Endothelial cell of umbilical vein (primary cell): ENCODE results near the gene GRM6. TPM values are rescaled to one million over a fixed set of nuclear protein-coding genes. Genes with fewer than 3 reads are reported as not detected.

Experiments used
- BruUV-seq: library from RNA; stranded (reverse); fragments of 400-500 nt; replicated peaks from 2 replicates; lab custom pipeline; 2021; lab: Mats Ljungman, UMichigan
- CTCF ChIA-PET: fragments of 300-600, 350-600 bp; sonication (Branson Sonifier 250); formaldehyde crosslinking; loops from one replicate; lab custom pipeline; 2021; ENCODE audit warnings: antibody characterized with exemption, inconsistent platforms; lab: Charles Lee
- POLR2A ChIA-PET: fragments of 300-600, 350-600 bp; sonication (Branson Sonifier 250); formaldehyde crosslinking; loops from one replicate; lab custom pipeline; 2021; ENCODE audit warnings: antibody characterized with exemption, inconsistent platforms; lab: Charles Lee
- DNase-seq: peaks from one replicate; pipeline ENCODE4 v3.0.0-alpha.2; 2011; ENCODE audit warnings: low read depth, low spot score
- FAIRE-seq: peaks from 2 replicates; lab custom pipeline; 2011; peaks lifted over from hg19 to GRCh38; lab: Jason Lieb, UNC
- H2AFZ ChIP-seq: 2 replicates; pipeline ENCODE4 v1.6.0; 2012; ENCODE audit warnings: low read depth, low read length, control low read depth, inconsistent platforms
- H3K27ac ChIP-seq: 2 replicates; pipeline ENCODE4 v1.5.1; 2011; ENCODE audit warnings: low read depth, mild to moderate bottlenecking, control low read depth, low read length, moderate library complexity; ENCODE audit not compliant: insufficient read depth
- H3K27me3 ChIP-seq, 2 experiments: 2 replicates each; pipeline versions ENCODE4 v1.6.0 to v1.6.1; 2011; ENCODE audit warnings: low read length in 2 of 2, mixed read lengths in 1 of 2; ENCODE audit not compliant: control insufficient read depth in 2 of 2, insufficient read depth in 2 of 2
- H3K36me3 ChIP-seq, 2 experiments: 2 replicates in 1 of 2; 3 replicates in 1 of 2; pipeline ENCODE4 v1.5.1; 2011; ENCODE audit warnings: low read length in 2 of 2, mild to moderate bottlenecking in 1 of 2, moderate library complexity in 1 of 2; ENCODE audit not compliant: control insufficient read depth in 2 of 2, insufficient read depth in 2 of 2; ENCODE audit errors: extremely low read depth in 1 of 2
- H3K4me1 ChIP-seq: 3 replicates; pipeline ENCODE4 v1.5.1; 2011; ENCODE audit warnings: mild to moderate bottlenecking, low read length; ENCODE audit not compliant: control insufficient read depth, insufficient read depth; ENCODE audit errors: extremely low read depth
- H3K4me2 ChIP-seq: 2 replicates; pipeline ENCODE4 v1.6.1; 2011; ENCODE audit warnings: low read length, control low read depth, mixed read lengths; ENCODE audit not compliant: insufficient read depth
- H3K4me3 ChIP-seq, 3 experiments: fragments of 200-600 bp in 1 of 3; sonication (generic), shearing (Covaris generic) in 1 of 3; replicated peaks in 1 of 3; 2 replicates each; pipeline ENCODE4 v1.5.1; 2011 to 2016; ENCODE audit warnings: control low read depth in 3 of 3, low read length in 3 of 3, mild to moderate bottlenecking in 2 of 3, inconsistent platforms in 1 of 3, low read depth in 1 of 3, moderate library complexity in 1 of 3; ENCODE audit not compliant: insufficient read depth in 1 of 3
- H3K79me2 ChIP-seq: 2 replicates; pipeline ENCODE4 v1.6.0; 2012; ENCODE audit warnings: low read length, inconsistent platforms; ENCODE audit not compliant: control insufficient read depth, insufficient read depth
- H3K9ac ChIP-seq: replicated peaks from 2 replicates; pipeline ENCODE3; 2011; ENCODE audit warnings: low read length, control low read depth; ENCODE audit not compliant: insufficient read depth; ENCODE audit errors: extremely low read depth
- H3K9me1 ChIP-seq: replicated peaks from 3 replicates; pipeline ENCODE4 v1.6.0; 2011; ENCODE audit warnings: mild to moderate bottlenecking, low read length; ENCODE audit not compliant: control insufficient read depth, insufficient read depth; ENCODE audit errors: extremely low read depth
- H3K9me3 ChIP-seq: replicated peaks from 2 replicates; pipeline ENCODE4 v1.5.1; 2012; ENCODE audit warnings: low read length, inconsistent platforms; ENCODE audit not compliant: control insufficient read depth, insufficient read depth
- H4K20me1 ChIP-seq: replicated peaks from 2 replicates; pipeline ENCODE3; 2011; ENCODE audit warnings: mild to moderate bottlenecking, low read length; ENCODE audit not compliant: control insufficient read depth, insufficient read depth; ENCODE audit errors: extremely low read depth
- CTCF ChIP-seq, 2 donors: IDR thresholded peaks; 1 replicate in 1 of 2; 2 replicates in 1 of 2; pipeline ENCODE4 v1.5.1; 2011; ENCODE audit warnings: low read length in 2 of 2, mild to moderate bottlenecking in 2 of 2, moderate library complexity in 2 of 2, control low read depth in 1 of 2, inconsistent platforms in 1 of 2, low read depth in 1 of 2; ENCODE audit not compliant: insufficient read depth in 1 of 2; ENCODE audit errors: extremely low read depth in 1 of 2
- EZH2 ChIP-seq: IDR thresholded peaks from 2 replicates; pipeline ENCODE4 v1.6.1; 2012; ENCODE audit warnings: borderline replicate concordance, low read depth, mild to moderate bottlenecking, moderate library complexity, low read length, inconsistent platforms; ENCODE audit not compliant: severe bottlenecking
- FOS ChIP-seq: IDR thresholded peaks from 2 replicates; pipeline ENCODE4 v1.6.1; 2011; ENCODE audit warnings: mild to moderate bottlenecking, low read length, moderate library complexity, borderline replicate concordance; ENCODE audit not compliant: insufficient read depth
- GATA2 ChIP-seq: IDR thresholded peaks from 2 replicates; pipeline ENCODE4 v1.7.0; 2011; ENCODE audit warnings: low read depth, mild to moderate bottlenecking, moderate library complexity, mixed read lengths, low read length; ENCODE audit not compliant: insufficient read length, insufficient read depth
- JUN ChIP-seq: IDR thresholded peaks from 2 replicates; pipeline ENCODE4 v1.6.1; 2011; ENCODE audit warnings: borderline replicate concordance, low read depth; ENCODE audit not compliant: insufficient read length, insufficient read depth
- MYC ChIP-seq: IDR thresholded peaks from one replicate; pipeline ENCODE4 v1.6.1; 2011; ENCODE audit warnings: mild to moderate bottlenecking, low read depth, low read length
- POLR2A ChIP-seq: IDR thresholded peaks from 2 replicates; pipeline ENCODE4 v1.6.1; 2012; ENCODE audit warnings: low read depth, mild to moderate bottlenecking, control low read depth, low read length
- POLR2AphosphoS5 ChIP-seq: IDR thresholded peaks from 2 replicates; pipeline ENCODE4 v1.6.1; 2012; ENCODE audit warnings: low read depth, mild to moderate bottlenecking, control low read depth, low read length, moderate library complexity; ENCODE audit not compliant: insufficient read depth
- dilution Hi-C: fragments of 300-500 bp; cut with MboI; formaldehyde crosslinking; loops from one replicate; pipeline ENCODE4 v1.15.0; 2019; ENCODE audit warnings: low sequenced_read_pairs; ENCODE audit not compliant: extremely low pct_ligation_motif_present
- intact Hi-C: fragments of 100-400 bp; cut with micrococcal nuclease; formaldehyde crosslinking; loops from one replicate; pipeline ENCODE4 v1.10.0; 2022
- polyA plus RNA-seq, 4 experiments: library from polyadenylated mRNA; depleted of rRNA in 3 of 4; stranded (reverse) in 3 of 4; unstranded in 1 of 4; fragments of >200 nt; gene quantifications; 2 replicates each; pipeline versions ENCODE4 v1.2.1 to v1.2.3, GENCODE V29; 2011 to 2012; ENCODE audit warnings: missing spikeins in 1 of 4
- total RNA-seq: library from RNA; stranded (reverse); gene quantifications from 2 replicates; pipeline ENCODE4 v1.2.3, GENCODE V29; 2021
- TF ChIP-seq, protein P1 (sequence below): IDR thresholded peaks from 2 replicates; pipeline ENCODE4 v1.6.1; 2011; ENCODE audit not compliant: insufficient read depth, insufficient read length

Gene GRM6
- total and polyA plus RNA-seq, 2 donors (not counting 3 experiments of a cell fraction or from before 2014, with no cell fraction given): not detected

- FAIRE-seq (no peak), DNase-seq (no peak)
- Histone ChIP-seq H3K4me1 (no peaks in the 10 kb centered on the region), H3K4me2 (no peak overlapping the region), H4K20me1 (no peaks in the 10 kb centered on the region), H3K36me3 (peaks cover 0 to 23% of the 10 kb centered on the region in 2 experiments), H3K9me1 (no peaks in the 10 kb centered on the region), H3K4me3 (no peak overlapping the region), H3K27ac (no peak overlapping the region), H3K27me3 (no peaks in the 10 kb centered on the region), H3K9ac (no peak overlapping the region), H2AFZ (no peak overlapping the region), H3K9me3 (peaks cover 22% of the 10 kb centered on the region), H3K79me2 (no peaks in the 10 kb centered on the region)
- ChIA-PET CTCF (no interaction called here), POLR2A (no interaction called here)
- BruUV-seq: no TSS peak
- dilution Hi-C loops: no loop called here
- intact Hi-C loops: no loop called here
- no peak for TF ChIP-seq EZH2
- TF ChIP-seq, protein P1, sequence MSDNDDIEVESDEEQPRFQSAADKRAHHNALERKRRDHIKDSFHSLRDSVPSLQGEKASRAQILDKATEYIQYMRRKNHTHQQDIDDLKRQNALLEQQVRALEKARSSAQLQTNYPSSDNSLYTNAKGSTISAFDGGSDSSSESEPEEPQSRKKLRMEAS: no peak
- no peak for TF ChIP-seq FOS
- TF ChIP-seq POLR2AphosphoS5: no peak
- TF ChIP-seq GATA2: no peak
- no peak for TF ChIP-seq POLR2A
- TF ChIP-seq JUN: no peak
- no peak for TF ChIP-seq CTCF (IDR thresholded peaks at IDR 0.05; ENCODE audit: extremely low read depth in 1 of 2, insufficient read depth in 1 of 2, low read depth in 1 of 2, low read length in 2 of 2)
- no peak for TF ChIP-seq MYC
These were observed 38.0 kb upstream of the GRM6 start for GRCh38 chr5:179033004-179033580.
